ENCODE measurements around the gene B4GALNT2. TPM values are rescaled to one million over a fixed set of nuclear protein-coding genes. Genes with fewer than 3 reads are reported as not detected.
"Not testable (repeated sequence)": the region's sequence is repeated elsewhere in the genome, so short reads cannot be mapped to it uniquely, and the experiment has no call there.

Gene B4GALNT2
- total and polyA plus RNA-seq, 8 donors = 1.1 to 41.7 (median 2.2) TPM; not detected in 1

DNA sequence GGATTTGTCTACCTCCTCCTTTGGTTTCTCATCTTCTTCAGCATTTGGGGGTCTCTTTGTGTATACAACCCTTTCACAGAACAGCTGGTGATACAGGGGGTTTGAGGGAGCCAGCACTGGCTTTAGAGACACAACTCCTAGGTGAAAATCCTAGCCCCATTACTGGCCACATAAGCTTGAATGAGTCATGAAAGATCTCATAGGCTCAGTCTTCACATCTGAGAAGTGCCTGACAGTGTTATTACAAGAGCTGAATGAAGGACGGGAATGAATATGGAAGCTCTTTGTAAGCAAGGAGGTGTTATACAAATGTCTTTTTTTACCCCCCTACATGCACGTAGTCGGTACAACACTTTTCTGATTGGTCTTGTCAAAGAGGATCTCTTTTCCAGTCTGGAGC is 1.7 kb upstream of the B4GALNT2 start:
- WGBS, 5 donors = 86 to 95% (median 90%) methylated on average over 3 of the region's 3 CpGs
- Histone ChIP-seq H3K4me1 (peaks cover 12 to 22% (median 17%) of the 10 kb centered on the region in 4 donors), H3K27ac (no peak overlapping the region), H3K27me3 (peaks cover 0 to 70% (median 30%) of the 10 kb centered on the region in 3 donors), H3K4me3 (no peak overlapping the region), H3K36me3 (no peaks in the 10 kb centered on the region), H3K9me3 (peaks cover 0 to 13% (median 4%) of the 10 kb centered on the region in 4 donors)
- TF ChIP-seq POLR2A (IDR thresholded peaks at IDR 0.05) (no peak), EP300 (IDR thresholded peaks at IDR 0.05) (no peak), POLR2AphosphoS5 (IDR thresholded peaks at IDR 0.05) (no peak)
- TF ChIP-seq, protein P1, sequence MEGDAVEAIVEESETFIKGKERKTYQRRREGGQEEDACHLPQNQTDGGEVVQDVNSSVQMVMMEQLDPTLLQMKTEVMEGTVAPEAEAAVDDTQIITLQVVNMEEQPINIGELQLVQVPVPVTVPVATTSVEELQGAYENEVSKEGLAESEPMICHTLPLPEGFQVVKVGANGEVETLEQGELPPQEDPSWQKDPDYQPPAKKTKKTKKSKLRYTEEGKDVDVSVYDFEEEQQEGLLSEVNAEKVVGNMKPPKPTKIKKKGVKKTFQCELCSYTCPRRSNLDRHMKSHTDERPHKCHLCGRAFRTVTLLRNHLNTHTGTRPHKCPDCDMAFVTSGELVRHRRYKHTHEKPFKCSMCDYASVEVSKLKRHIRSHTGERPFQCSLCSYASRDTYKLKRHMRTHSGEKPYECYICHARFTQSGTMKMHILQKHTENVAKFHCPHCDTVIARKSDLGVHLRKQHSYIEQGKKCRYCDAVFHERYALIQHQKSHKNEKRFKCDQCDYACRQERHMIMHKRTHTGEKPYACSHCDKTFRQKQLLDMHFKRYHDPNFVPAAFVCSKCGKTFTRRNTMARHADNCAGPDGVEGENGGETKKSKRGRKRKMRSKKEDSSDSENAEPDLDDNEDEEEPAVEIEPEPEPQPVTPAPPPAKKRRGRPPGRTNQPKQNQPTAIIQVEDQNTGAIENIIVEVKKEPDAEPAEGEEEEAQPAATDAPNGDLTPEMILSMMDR (IDR thresholded peaks at IDR 0.05) = no peak
- no peak for DNase-seq
- intact Hi-C loops (cut with DNase I; ENCODE audit: low total_unique reads) = no loop called here

DNA sequence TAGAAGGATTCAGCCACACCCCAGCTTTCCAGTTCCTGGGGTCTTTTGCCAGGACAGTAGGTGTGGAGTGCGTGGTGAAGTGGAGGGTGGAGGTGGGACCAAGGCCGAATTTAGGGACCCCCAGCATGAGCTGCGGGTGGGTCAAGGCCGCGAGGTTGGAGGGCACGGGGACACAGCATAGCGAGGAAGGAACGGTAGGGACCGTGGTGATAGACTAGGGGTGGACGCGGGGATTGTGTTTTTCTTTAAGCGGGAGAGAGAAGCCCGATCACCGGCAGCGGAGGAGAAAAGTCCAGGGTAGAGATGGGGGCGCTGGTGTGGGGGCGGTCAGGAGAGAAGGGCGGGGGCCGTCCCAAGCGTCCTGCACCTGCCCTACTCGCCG is 261 bp upstream of the B4GALNT2 start:
- Histone ChIP-seq H3K27me3 (peaks cover 0 to 70% (median 30%) of the 10 kb centered on the region in 3 donors), H3K4me3 (peak overlapping the region; percentile 37 to 52 (median 40)), H3K27ac (peak overlapping the region in 3 of 5 donors; percentile 2 to 42 (median 35)), H3K36me3 (no peaks in the 10 kb centered on the region), H3K9me3 (peaks cover 0 to 13% (median 4%) of the 10 kb centered on the region in 4 donors), H3K4me1 (peaks cover 12 to 18% (median 14%) of the 10 kb centered on the region in 4 donors)
- intact Hi-C loops (cut with DNase I; ENCODE audit: low total_unique reads) = no loop called here
- no peak for DNase-seq
- TF ChIP-seq, protein P1 (IDR thresholded peaks at IDR 0.05) = no peak
- TF ChIP-seq POLR2AphosphoS5 (IDR thresholded peaks at IDR 0.05) (no peak), POLR2A (IDR thresholded peaks at IDR 0.05) (no peak), EP300 (IDR thresholded peaks at IDR 0.05) (no peak)
- 2 to 4% (median 4%) methylated on average over 20 to 22 of the region's 22 CpGs for WGBS, 5 donors

DNA sequence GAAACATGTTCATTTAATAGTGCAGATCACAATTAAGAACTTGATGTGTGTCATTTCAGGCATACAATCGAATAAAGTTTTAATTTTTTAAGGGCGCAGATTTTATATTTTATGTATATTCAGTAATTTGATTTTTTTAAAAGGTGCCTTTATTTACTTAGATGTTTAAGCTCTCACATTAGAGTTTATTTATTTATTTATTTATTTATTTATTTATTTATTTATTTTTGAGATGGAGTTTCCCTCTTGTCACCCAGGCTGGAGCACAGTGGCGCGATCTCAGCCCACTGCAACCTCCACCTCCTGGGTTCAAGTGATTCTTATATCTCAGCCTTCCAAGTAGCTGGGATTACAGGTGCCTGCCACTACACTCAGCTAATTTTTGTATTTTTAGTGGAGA is 3.8 kb downstream of the B4GALNT2 start:
- Histone ChIP-seq H3K4me3 (no peak overlapping the region), H3K4me1 (peaks cover 12 to 18% (median 14%) of the 10 kb centered on the region in 4 donors), H3K27ac (no peak overlapping the region), H3K36me3 (no peaks in the 10 kb centered on the region), H3K9me3 (no peaks in the 10 kb centered on the region), H3K27me3 (peaks cover 0 to 47% (median 30%) of the 10 kb centered on the region in 3 donors)
- no peak for DNase-seq
- TF ChIP-seq POLR2A (IDR thresholded peaks at IDR 0.05) (no peak), POLR2AphosphoS5 (IDR thresholded peaks at IDR 0.05) (no peak), EP300 (IDR thresholded peaks at IDR 0.05) (no peak)
- TF ChIP-seq, protein P1 (IDR thresholded peaks at IDR 0.05) = no peak
- WGBS, 5 donors = 94 to 99% (median 98%) methylated on average over 4 of the region's 4 CpGs
- intact Hi-C loops (cut with DNase I; ENCODE audit: low total_unique reads) = no loop called here

DNA sequence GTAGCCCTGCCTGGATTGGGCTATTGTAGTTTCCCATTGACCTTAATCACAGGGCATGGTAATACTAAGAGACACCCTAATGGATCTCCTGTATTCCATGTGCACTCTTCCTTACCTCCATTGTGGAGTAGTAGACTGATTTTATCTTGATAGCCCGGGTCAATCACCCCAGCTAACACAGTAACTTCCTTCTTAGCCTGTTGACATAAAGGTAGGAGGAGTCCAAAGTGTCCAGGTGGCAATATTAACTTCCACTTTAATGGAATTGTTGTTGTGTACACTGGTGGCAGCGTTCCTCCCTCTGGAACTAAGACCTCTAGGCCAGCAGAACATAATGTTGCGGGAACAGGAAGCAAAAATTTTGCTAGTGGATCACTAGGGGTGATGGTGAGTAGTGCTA is 13.1 kb downstream of the B4GALNT2 start:
- 40 to 64% (median 53%) methylated on average over 3 of the region's 3 CpGs for WGBS, 5 donors
- H3K9me3 ChIP-seq; H3K36me3 ChIP-seq; H3K4me3 ChIP-seq; H3K4me1 ChIP-seq; DNase-seq; H3K27ac ChIP-seq; intact Hi-C loops (cut with DNase I; ENCODE audit: low total_unique reads): not testable (repeated sequence)
- H3K27me3 ChIP-seq = peaks cover 0 to 54% (median 0%) of the 10 kb centered on the region in 3 donors

DNA sequence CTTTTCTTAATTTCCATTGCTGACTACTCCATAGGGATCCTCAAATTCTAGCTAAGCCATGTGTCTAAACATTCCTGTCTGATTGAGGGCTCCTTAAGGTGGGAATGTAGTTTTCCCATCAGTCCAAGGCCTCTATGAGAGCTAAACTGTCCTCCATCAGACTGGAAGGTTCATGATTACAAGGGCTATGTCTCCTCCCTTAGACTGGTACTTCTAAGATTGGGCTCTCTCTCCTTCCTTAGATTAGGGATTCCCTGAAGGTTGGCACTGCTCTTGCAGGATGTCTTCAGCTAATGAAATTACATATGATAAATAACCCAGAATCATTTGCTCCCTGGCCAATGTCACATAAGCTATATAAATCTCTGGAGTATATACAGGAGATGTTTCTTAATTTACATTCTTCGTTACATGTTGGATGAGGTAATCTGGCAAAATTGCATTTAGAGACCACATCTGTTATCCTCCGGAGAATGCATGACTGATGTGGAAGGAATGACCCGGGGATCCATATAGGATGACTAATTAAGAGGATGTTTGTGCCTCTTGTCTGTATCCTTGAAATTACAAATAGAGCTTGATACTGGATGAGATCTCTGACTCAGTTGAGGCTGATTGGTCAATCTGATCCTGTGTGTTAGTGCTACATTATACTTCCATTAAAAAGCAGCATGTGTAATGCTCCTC is 14.2 kb downstream of the B4GALNT2 start:
- DNase-seq = no peak
- peaks cover 0 to 52% (median 0%) of the 10 kb centered on the region in 3 donors for H3K27me3 ChIP-seq
- TF ChIP-seq EP300 (IDR thresholded peaks at IDR 0.05) (no peak), POLR2AphosphoS5 (IDR thresholded peaks at IDR 0.05) (no peak), POLR2A (IDR thresholded peaks at IDR 0.05) (no peak)
- TF ChIP-seq, protein P1 (IDR thresholded peaks at IDR 0.05) = no peak
- H3K9me3 ChIP-seq = no peaks in the 10 kb centered on the region
- H3K4me1 ChIP-seq = no peaks in the 10 kb centered on the region
- H3K36me3 ChIP-seq = no peaks in the 10 kb centered on the region
- no peak overlapping the region for H3K27ac ChIP-seq
- WGBS, 5 donors = 41 to 89% (median 65%) methylated on average over 3 of the region's 3 CpGs
- H3K4me3 ChIP-seq = no peak overlapping the region
- intact Hi-C loops (cut with DNase I; ENCODE audit: low total_unique reads) = no loop called here
